GM19043 (cell line): ENCODE data around the gene SLC46A2.

Experiments used
- ATAC-seq: cut with Tn5 transposase; IDR thresholded peaks from one replicate; pipeline ENCODE4 v1.9.1; 2021; ENCODE audit warnings: low read depth; ENCODE audit not compliant: unreplicated experiment

SLC46A2 gene

GRCh38 chr9:112890106-112891081 lies at the start of gene SLC46A2:
Gene SLC46A2, minus strand, starts transcription at chr9:112890876. Its CDS starts 195 bp downstream, at chr9:112890681.
- ATAC-seq: no peak

GRCh38 chr9:112939418-112939817 lies 48.7 kb upstream of the SLC46A2 start:
- no peak for ATAC-seq

GRCh38 chr9:112933696-112934095 lies 43.0 kb upstream of the SLC46A2 start:
- no peak for ATAC-seq

- no peak for ATAC-seq
These were observed 34.5 kb upstream of the SLC46A2 start for GRCh38 chr9:112925058-112925641.

- ATAC-seq: no peak
These were observed 30.9 kb upstream of the SLC46A2 start for GRCh38 chr9:112921549-112921948.

GRCh38 chr9:112917987-112918362 lies 27.3 kb upstream of the SLC46A2 start:
- ATAC-seq: no peak

- ATAC-seq: no peak
These were observed 26.6 kb upstream of the SLC46A2 start for GRCh38 chr9:112917047-112917986.

- ATAC-seq: no peak
These were observed 23.8 kb upstream of the SLC46A2 start for GRCh38 chr9:112914524-112914923.

GRCh38 chr9:112913326-112913725 lies 22.6 kb upstream of the SLC46A2 start:
- ATAC-seq: no peak

GRCh38 chr9:112912636-112913035 lies 22.0 kb upstream of the SLC46A2 start:
- ATAC-seq: no peak

- no peak for ATAC-seq
These were observed 21.1 kb upstream of the SLC46A2 start for GRCh38 chr9:112911736-112912135.

- ATAC-seq: no peak
These were observed 14.4 kb upstream of the SLC46A2 start for GRCh38 chr9:112905084-112905483.

- ATAC-seq: no peak
These were observed 10.2 kb upstream of the SLC46A2 start for GRCh38 chr9:112900901-112901300.

GRCh38 chr9:112900488-112900887 lies 9.8 kb upstream of the SLC46A2 start:
- ATAC-seq: no peak

GRCh38 chr9:112898872-112899311 lies 8.2 kb upstream of the SLC46A2 start:
- no peak for ATAC-seq

- no peak for ATAC-seq
These were observed 5.5 kb upstream of the SLC46A2 start for GRCh38 chr9:112896131-112896530.

GRCh38 chr9:112894699-112895098 lies 4.0 kb upstream of the SLC46A2 start:
- ATAC-seq: no peak

- no peak for ATAC-seq
These were observed 3.4 kb upstream of the SLC46A2 start for GRCh38 chr9:112894041-112894440.

GRCh38 chr9:112892981-112893380 lies 2.3 kb upstream of the SLC46A2 start:
- ATAC-seq: no peak

GRCh38 chr9:112891521-112891920 lies 845 bp upstream of the SLC46A2 start:
- no peak for ATAC-seq

- ATAC-seq: no peak
These were observed 3.3 kb downstream of the SLC46A2 start for GRCh38 chr9:112887381-112887780.
